GM12878 (cell line): ENCODE data around the gene GLB1L3. TPM values are rescaled to one million over a fixed set of nuclear protein-coding genes. Genes with fewer than 3 reads are reported as not detected.

ENCODE experiments used
- ATAC-seq: fragments of 200-7000 bp; cut with Tn5 transposase; 3 replicates; pipeline ENCODE4 v1.9.1; 2020; ENCODE audit warnings: mild to moderate bottlenecking, moderate library complexity
- BruUV-seq: library from RNA; stranded (reverse); fragments of 400-500 nt; replicated peaks from 2 replicates; lab custom pipeline; 2021; lab: Mats Ljungman, UMichigan
- CTCF ChIA-PET: fragments of 300-600 bp; sonication (Branson Sonifier 250); formaldehyde crosslinking; extraction: SDS; loops from one replicate; lab custom pipeline; 2021; ENCODE audit warnings: inconsistent platforms; lab: Yijun Ruan, JAX
- POLR2A ChIA-PET: fragments of 350-600 bp; formaldehyde crosslinking; extraction: SDS; loops from one replicate; lab custom pipeline; 2021; ENCODE audit warnings: inconsistent platforms; lab: Charles Lee
- RAD21 ChIA-PET: fragments of 300-600 bp; sonication (Branson Sonifier 250); formaldehyde crosslinking; loops from one replicate; lab custom pipeline; 2023; ENCODE audit warnings: antibody characterized with exemption; ENCODE audit not compliant: unreplicated experiment; lab: Charles Lee
- SMC1A ChIA-PET: fragments of 300-600 bp; sonication (Branson Sonifier 250); formaldehyde crosslinking; loops from one replicate; lab custom pipeline; 2023; ENCODE audit not compliant: unreplicated experiment, uncharacterized antibody; lab: Charles Lee
- DNase-seq: peaks from one replicate; pipeline ENCODE4 v3.0.0-alpha.2; 2011; ENCODE audit warnings: low read depth, low spot score
- FAIRE-seq: peaks from 3 replicates; lab custom pipeline; 2011; peaks lifted over from hg19 to GRCh38; lab: Jason Lieb, UNC
- H2AFZ ChIP-seq: 2 replicates; pipeline ENCODE4 v1.6.0; 2011; ENCODE audit warnings: low read depth, low read length, control low read depth; ENCODE audit not compliant: control insufficient read depth
- H3K27ac ChIP-seq: 2 replicates; pipeline ENCODE4 v1.5.1; 2011; ENCODE audit warnings: control low read depth; ENCODE audit not compliant: control insufficient read depth, insufficient read depth
- H3K27me3 ChIP-seq, 2 experiments: replicated peaks in 1 of 2; 2 replicates each; pipeline versions ENCODE4 v1.6.0 to v1.6.1; 2011; ENCODE audit warnings: low read length in 1 of 2; ENCODE audit not compliant: control insufficient read depth in 2 of 2, insufficient read depth in 2 of 2
- H3K36me3 ChIP-seq, 2 experiments: 2 replicates each; pipeline ENCODE4 v1.5.1; 2011; ENCODE audit warnings: low read length in 1 of 2; ENCODE audit not compliant: control insufficient read depth in 2 of 2, insufficient read depth in 2 of 2
- H3K4me1 ChIP-seq: 2 replicates; pipeline ENCODE4 v1.6.1; 2011; ENCODE audit warnings: mild to moderate bottlenecking, low read length, moderate library complexity, mixed read lengths; ENCODE audit not compliant: control insufficient read depth, insufficient read depth
- H3K4me2 ChIP-seq: 2 replicates; pipeline ENCODE4 v1.6.0; 2011; ENCODE audit warnings: control low read depth; ENCODE audit not compliant: control insufficient read depth, insufficient read depth
- H3K4me3 ChIP-seq: fragments of 200-600 bp; sonication (generic); 2 replicates; pipeline ENCODE4 v1.5.1; 2016
- H3K79me2 ChIP-seq: 2 replicates; pipeline ENCODE4 v1.6.0; 2011; ENCODE audit warnings: low read length; ENCODE audit not compliant: control insufficient read depth, insufficient read depth
- H3K9ac ChIP-seq: 2 replicates; pipeline ENCODE4 v1.8.0; 2011; ENCODE audit warnings: low read length, control low read depth, mixed read lengths; ENCODE audit not compliant: control insufficient read depth, insufficient read depth
- H3K9me3 ChIP-seq: replicated peaks from 3 replicates; pipeline ENCODE4 v1.5.1; 2011; ENCODE audit warnings: mild to moderate bottlenecking, low read length; ENCODE audit not compliant: control insufficient read depth, insufficient read depth
- H4K20me1 ChIP-seq: 2 replicates; pipeline ENCODE4 v1.6.0; 2011; ENCODE audit not compliant: control insufficient read depth, insufficient read depth
- BCL11A ChIP-seq: IDR thresholded peaks from 2 replicates; pipeline ENCODE4 v1.6.1; 2011; ENCODE audit warnings: low read depth, low read length
- BMI1 ChIP-seq: fragments of 450-650 bp; IDR thresholded peaks from 2 replicates; pipeline ENCODE4 v1.6.1; 2016; ENCODE audit warnings: mild to moderate bottlenecking, moderate library complexity, borderline replicate concordance
- CEBPB ChIP-seq, 2 experiments: fragments of 150-350 bp in 1 of 2; IDR thresholded peaks; 2 replicates each; pipeline ENCODE4 v1.6.1; 2012 to 2014; ENCODE audit warnings: low read depth in 2 of 2, low read length in 2 of 2, borderline replicate concordance in 1 of 2, inconsistent platforms in 1 of 2
- CEBPZ ChIP-seq: fragments of 150-350 bp; IDR thresholded peaks from 2 replicates; pipeline ENCODE4 v1.6.1; 2016; ENCODE audit warnings: low read depth, low read length
- EGR1 ChIP-seq, 2 experiments: IDR thresholded peaks; 1 replicate in 1 of 2; 2 replicates in 1 of 2; pipeline ENCODE4 v1.6.1; 2011 to 2012; ENCODE audit warnings: low read depth in 2 of 2, low read length in 2 of 2, borderline replicate concordance in 1 of 2, mild to moderate bottlenecking in 1 of 2, moderate library complexity in 1 of 2
- MAX ChIP-seq: IDR thresholded peaks from 2 replicates; pipeline ENCODE4 v1.6.1; 2012; ENCODE audit warnings: low read depth, low read length, improper control_type of control experiment
- MEF2A ChIP-seq: IDR thresholded peaks from 2 replicates; pipeline ENCODE4 v1.6.1; 2011; ENCODE audit warnings: low read depth, mild to moderate bottlenecking, low read length, moderate library complexity; ENCODE audit not compliant: insufficient read depth
- NRF1 ChIP-seq: conservative IDR thresholded peaks from 2 replicates; pipeline ENCODE4 v1.6.1; 2011; ENCODE audit warnings: mild to moderate bottlenecking, low read depth, low read length, improper control_type of control experiment
- PKNOX1 ChIP-seq: fragments of 450-650 bp; IDR thresholded peaks from 2 replicates; pipeline ENCODE4 v1.6.1; 2016; ENCODE audit warnings: mild to moderate bottlenecking
- POLR2AphosphoS5 ChIP-seq: IDR thresholded peaks from 2 replicates; pipeline ENCODE4 v1.6.1; 2011; ENCODE audit warnings: mild to moderate bottlenecking, low read length, inconsistent platforms
- SREBF1 ChIP-seq: IDR thresholded peaks from 2 replicates; pipeline ENCODE4 v1.6.1; 2012; ENCODE audit warnings: mild to moderate bottlenecking, low read length
- SRF ChIP-seq, 2 experiments: IDR thresholded peaks; 2 replicates each; pipeline ENCODE4 v1.6.1; 2011; ENCODE audit warnings: low read depth in 2 of 2, low read length in 2 of 2, mild to moderate bottlenecking in 1 of 2, moderate library complexity in 1 of 2
- TCF7 ChIP-seq: IDR thresholded peaks from 2 replicates; pipeline ENCODE4 v1.6.1; 2014; ENCODE audit warnings: antibody characterized with exemption, borderline replicate concordance
- WGBS: methylation state at CpG from one replicate; pipeline ENCODE4 v1.1.6; 2016; ENCODE audit warnings: low lambda C conversion rate; ENCODE audit not compliant: insufficient replicate concordance, insufficient coverage; ENCODE audit errors: missing lambda C conversion rate; 5-methylcytosine and 5-hydroxymethylcytosine counted together
- in situ Hi-C: fragments of 300-500 bp; cut with MboI; formaldehyde crosslinking; loops from 9 replicates; pipeline ENCODE4 v1.14.3; 2018; ENCODE audit warnings: mixed read lengths
- intact Hi-C: fragments of 100-400 bp; cut with micrococcal nuclease; formaldehyde crosslinking; loops from one replicate; pipeline ENCODE4 v1.14.2; 2022; ENCODE audit not compliant: unreplicated experiment
- polyA plus RNA-seq, 11 experiments: library from polyadenylated mRNA; depleted of rRNA in 4 of 11; unstranded in 6 of 11; stranded (reverse) in 5 of 11; fragments of >200 nt; fragmentation: Nextera tagmentation in 4 of 11; fragmentation: Illumina TruSeq in 1 of 11; extraction: Ambion mirVana in 4 of 11; extraction: Trizol in 1 of 11; gene quantifications; 1 replicate in 1 of 11; 2 replicates in 10 of 11; pipeline versions ENCODE4 v1.2.1 to v1.2.3, GENCODE V29; 2011 to 2016; ENCODE audit warnings: inconsistent platforms in 2 of 11, missing spikeins in 2 of 11, low read depth in 1 of 11
- total RNA-seq, 4 experiments: library from RNA; depleted of rRNA in 3 of 4; stranded (reverse); fragments of >200 nt in 3 of 4; fragmentation: Illumina TruSeq in 1 of 4; extraction: Trizol in 1 of 4; gene quantifications; 2 replicates each; pipeline versions ENCODE4 v1.2.1 to v1.2.3, GENCODE V29; 2013 to 2021

Gene GLB1L3
- total and polyA plus RNA-seq, 10 of the 15 experiments (the other 5 are each of a cell fraction or from before 2014, with no cell fraction given), result 0.53 to 2.9 (median 1.9) TPM; not detected in 1

DNA sequence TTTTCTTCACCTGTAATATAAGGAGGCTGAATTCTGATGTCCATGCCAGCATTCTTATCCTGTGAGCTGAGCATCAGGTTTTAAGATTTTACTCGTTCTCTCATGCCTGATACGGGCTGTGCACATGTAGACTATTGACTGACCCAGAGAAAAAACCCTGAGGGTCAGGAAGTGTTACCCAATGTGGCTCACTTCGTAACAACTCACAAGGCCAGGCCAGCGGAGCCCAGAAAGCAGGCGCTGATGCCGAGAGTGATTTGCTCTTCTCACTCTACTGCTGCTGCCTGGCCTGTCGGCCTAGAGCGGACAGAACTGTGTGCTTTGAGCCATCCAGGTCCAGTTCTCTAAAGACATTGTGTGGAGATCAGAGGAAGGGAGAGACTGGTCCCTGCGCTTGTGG is 33.8 kb upstream of the GLB1L3 start:
- ATAC-seq (no peak), DNase-seq (no peak), FAIRE-seq (no peak)
- CTCF ChIA-PET, result interaction anchor here (1.6 to 4.2 kb wide), 3 partner anchors 9 to 34 kb away, joined by 4 to 56 read pairs (median 9); partner anchors contain the start of genes NCAPD3 and VPS26B
- no peak overlapping the region for H3K9ac ChIP-seq
- WGBS, result 94% methylated on average over 9 of the region's 9 CpGs
- H3K27ac ChIP-seq, result no peak overlapping the region
- no TSS peak for BruUV-seq
- SMC1A ChIA-PET, result interaction anchor here (1.1 to 1.4 kb wide), 2 partner anchors 12 to 18 kb away, joined by 3 read pairs; partner anchors contain the start of gene VPS26B
- intact Hi-C loops (no loop called here), in situ Hi-C loops (no loop called here)
- POLR2A ChIA-PET, result no interaction called here
- H3K4me2 ChIP-seq, result no peak overlapping the region
- peaks cover 8 to 11% of the 10 kb centered on the region in 2 experiments; a peak in 3 of 4 replicates for H3K36me3 ChIP-seq
- no peak for TF ChIP-seq MAX
- no peak for TF ChIP-seq POLR2AphosphoS5
- TF ChIP-seq NRF1, result no peak
- TF ChIP-seq MEF2A, result no peak
- H3K9me3 ChIP-seq, result no peaks in the 10 kb centered on the region
- H3K27me3 ChIP-seq, result no peaks in the 10 kb centered on the region
- no peaks in the 10 kb centered on the region for H3K79me2 ChIP-seq
- RAD21 ChIA-PET, result no interaction called here
- H3K4me1 ChIP-seq, result no peaks in the 10 kb centered on the region
- no peaks in the 10 kb centered on the region for H4K20me1 ChIP-seq
- no peak overlapping the region for H3K4me3 ChIP-seq
- H2AFZ ChIP-seq, result no peak overlapping the region

GRCh38 chr11:134243913-134244312 is 32.3 kb upstream of the GLB1L3 start:
- ChIA-PET SMC1A (interaction anchor here (0.8 to 2.3 kb wide), 5 partner anchors 9 to 37 kb away, joined by 3 to 10 read pairs (median 4); no protein-coding TSS in a partner anchor), POLR2A (no interaction called here), RAD21 (interaction anchor here (2.1 kb wide), 1 partner anchor 37 kb away, joined by 8 read pairs; no protein-coding TSS in a partner anchor), CTCF (interaction anchor here (0.6 to 4.2 kb wide), 12 partner anchors 10 to 49 kb away, joined by 3 to 56 read pairs (median 4); partner anchors contain the start of genes ACAD8, NCAPD3, THYN1 and VPS26B)
- no peak overlapping the region for H3K9ac ChIP-seq
- intact Hi-C loops, result no loop called here
- FAIRE-seq, result no peak
- in situ Hi-C loops, result no loop called here
- peaks cover 10 to 14% of the 10 kb centered on the region in 2 experiments for H3K36me3 ChIP-seq
- WGBS, result 93% methylated on average over 4 of the region's 4 CpGs
- DNase-seq, result no peak
- H3K4me1 ChIP-seq, result no peaks in the 10 kb centered on the region
- H3K27ac ChIP-seq, result no peak overlapping the region
- no peak overlapping the region for H3K4me3 ChIP-seq
- no peaks in the 10 kb centered on the region for H3K27me3 ChIP-seq
- no peak for ATAC-seq
- H4K20me1 ChIP-seq, result no peaks in the 10 kb centered on the region
- no peaks in the 10 kb centered on the region for H3K79me2 ChIP-seq
- no peak overlapping the region for H3K4me2 ChIP-seq
- BruUV-seq, result no TSS peak
- no peak overlapping the region for H2AFZ ChIP-seq
- no peaks in the 10 kb centered on the region for H3K9me3 ChIP-seq
- TF ChIP-seq CEBPZ (no peak), TCF7 (no peak), BCL11A (no peak), BMI1 (no peak), PKNOX1 (no peak), SREBF1 (no peak), SRF (IDR thresholded peaks at IDR 0.05; ENCODE audit: low read depth in 2 of 2, low read length in 2 of 2) (no peak), CEBPB (IDR thresholded peaks at IDR 0.05; ENCODE audit: borderline replicate concordance in 1 of 2, low read depth in 2 of 2, low read length in 2 of 2) (no peak), EGR1 (IDR thresholded peaks at IDR 0.05; ENCODE audit: borderline replicate concordance in 1 of 2, low read depth in 2 of 2, low read length in 2 of 2) (no peak)
